Ovary (tissue), 9 donors: Measurements from ENCODE around the gene ZBED1. TPM values are rescaled to one million over a fixed set of nuclear protein-coding genes. Genes with fewer than 3 reads are reported as not detected.

Experiments
- DNase-seq, 5 donors: peaks; one replicate each; pipeline ENCODE4 v3.0.0-alpha.2; 2019 to 2020
- H3K27ac ChIP-seq, 2 donors: fragments of 200-600 bp; one replicate each; pipeline versions ENCODE4 v1.5.1 to v1.8.0; 2019 to 2022
- H3K27me3 ChIP-seq: fragments of 200-600 bp; one replicate; pipeline ENCODE4 v1.8.0; 2022
- H3K36me3 ChIP-seq: fragments of 200-600 bp; sonication (generic); one replicate; pipeline ENCODE4 v1.5.1; 2019
- H3K4me1 ChIP-seq: one replicate; pipeline ENCODE4 v1.8.1; 2013; ENCODE audit warnings: mild to moderate bottlenecking, moderate library complexity; ENCODE audit not compliant: insufficient read depth
- H3K4me3 ChIP-seq: fragments of 200-600 bp; sonication (generic); one replicate; pipeline ENCODE4 v1.5.1; 2017
- H3K9me3 ChIP-seq, 2 donors: fragments of 200-600 bp in 1 of 2; sonication (generic) in 1 of 2; one replicate each; pipeline versions ENCODE4 v1.5.1 to v1.8.1; 2013 to 2019; ENCODE audit warnings: mild to moderate bottlenecking in 1 of 2, moderate library complexity in 1 of 2
- CTCF ChIP-seq, 3 donors: fragments of 450-650 bp in 2 of 3; fragments of 200-600 bp in 1 of 3; IDR thresholded peaks; one replicate each; pipeline versions ENCODE4 v1.5.1 to v1.8.0; 2016 to 2022; ENCODE audit warnings: antibody characterized with exemption in 3 of 3, mild to moderate bottlenecking in 1 of 3
- EP300 ChIP-seq: sonication (generic); formaldehyde crosslinking; IDR thresholded peaks from one replicate; pipeline ENCODE4 v1.6.1; 2017; ENCODE audit warnings: antibody characterized with exemption
- POLR2A ChIP-seq: fragments of 450-650 bp; IDR thresholded peaks from one replicate; pipeline ENCODE4 v1.6.1; 2017; ENCODE audit warnings: antibody characterized with exemption, mild to moderate bottlenecking, moderate library complexity
- WGBS, 3 donors: extraction: QIAGEN DNeasy Blood & Tissue Kit in 1 of 3; methylation state at CpG; one replicate each; pipeline versions ENCODE4 v1.1.5 to v1.1.7; 2013 to 2017; 5-methylcytosine and 5-hydroxymethylcytosine counted together
- intact Hi-C, 4 donors: fragments of 100-400 bp; cut with DNase I; formaldehyde crosslinking; loops; one replicate each; pipeline versions ENCODE4 v1.11.0 to v1.15.1; 2022 to 2023
- polyA plus RNA-seq, 2 donors: library from polyadenylated mRNA; stranded (reverse); fragments of 200-250 nt in 1 of 2; fragments of 350-450 nt in 1 of 2; fragmentation: Illumina TruSeq in 1 of 2; extraction: RNeasy Lipid Tissue Mini Kit (QIAGEN cat#74804) in 1 of 2; gene quantifications; one replicate each; pipeline ENCODE4 v1.2.3, GENCODE V29; 2013 to 2014
- total RNA-seq, 7 donors: library from RNA; depleted of rRNA in 2 of 7; stranded (reverse); fragments of >200 nt in 2 of 7; fragmentation: NEBNext Ultra II Directional in 3 of 7; extraction: Animal tissue kit (Norgen Biotek cat#: 25700) in 3 of 7; gene quantifications; one replicate each; pipeline versions ENCODE4 v1.1.0 to v1.2.4, GENCODE V29; 2016 to 2023
- donor health status: DM: no; HTN: no; CAD: no; lungs with moderate emphysema.
- donor health status: DM: no; HTN: no; CAD: no.
- donor health status: Bipolar disorder and iron deficiency.
- donor health status: DM: yes; HTN: yes; CAD: no.
- donor health status: DM: no; HTN: no; CAD: no.
- donor health status: DM: yes; HTN: yes; CAD: no.

ZBED1 gene
- total and polyA plus RNA-seq, 9 donors, result 23.4 to 39.0 (median 26.0) TPM

GRCh38 chrX:2546496-2546895 lies 45.7 kb upstream of the ZBED1 start:
- intact Hi-C loops, result no loop called here
- Histone ChIP-seq H3K4me1 (no peaks in the 10 kb centered on the region), H3K4me3 (no peak overlapping the region), H3K27ac (no peak overlapping the region), H3K27me3 (no peaks in the 10 kb centered on the region), H3K36me3 (no peaks in the 10 kb centered on the region), H3K9me3 (no peaks in the 10 kb centered on the region)
- WGBS, 3 donors, result 75 to 92% (median 89%) methylated on average over 1 of the region's 1 CpG
- no peak for TF ChIP-seq EP300
- no peak for TF ChIP-seq CTCF (IDR thresholded peaks at IDR 0.05)
- no peak for TF ChIP-seq POLR2A
- no peak for DNase-seq

- Histone ChIP-seq H3K27me3 (no peaks in the 10 kb centered on the region), H3K27ac (no peak overlapping the region), H3K4me3 (no peak overlapping the region), H3K9me3 (no peaks in the 10 kb centered on the region), H3K4me1 (no peaks in the 10 kb centered on the region), H3K36me3 (no peaks in the 10 kb centered on the region)
- no peak for DNase-seq
- no peak for TF ChIP-seq EP300
- no peak for TF ChIP-seq POLR2A
- no peak for TF ChIP-seq CTCF (IDR thresholded peaks at IDR 0.05)
- intact Hi-C loops, result no loop called here
- 8 to 21% (median 19%) methylated on average over 1 of the region's 1 CpG for WGBS, 3 donors
These were observed 44.4 kb upstream of the ZBED1 start for GRCh38 chrX:2545144-2545543.

GRCh38 chrX:2542826-2543521 lies 42.2 kb upstream of the ZBED1 start:
- intact Hi-C loops, result no loop called here
- H3K27me3 ChIP-seq, result no peaks in the 10 kb centered on the region
- H3K4me3 ChIP-seq, result no peak overlapping the region
- no peaks in the 10 kb centered on the region for H3K36me3 ChIP-seq
- no peaks in the 10 kb centered on the region for H3K4me1 ChIP-seq
- no peaks in the 10 kb centered on the region for H3K9me3 ChIP-seq
- WGBS, 3 donors, result 45 to 53% (median 47%) methylated on average over 7 of the region's 7 CpGs
- no peak for DNase-seq
- TF ChIP-seq EP300, result no peak
- TF ChIP-seq POLR2A, result no peak
- no peak for TF ChIP-seq CTCF (IDR thresholded peaks at IDR 0.05)
- H3K27ac ChIP-seq, result no peak overlapping the region

- no peaks in the 10 kb centered on the region for H3K36me3 ChIP-seq
- no peak overlapping the region for H3K27ac ChIP-seq
- 74 to 84% (median 80%) methylated on average over 8 of the region's 8 CpGs for WGBS, 3 donors
- H3K9me3 ChIP-seq, result no peaks in the 10 kb centered on the region
- DNase-seq, result no peak
- no peak for TF ChIP-seq EP300
- no peak for TF ChIP-seq POLR2A
- TF ChIP-seq CTCF (IDR thresholded peaks at IDR 0.05), result no peak
- H3K4me3 ChIP-seq, result no peak overlapping the region
- no peaks in the 10 kb centered on the region for H3K27me3 ChIP-seq
- peaks cover under 1% of the 10 kb centered on the region for H3K4me1 ChIP-seq
- intact Hi-C loops, result no loop called here
These were observed 40.8 kb upstream of the ZBED1 start for GRCh38 chrX:2541603-2542002.
